Adipocyte (in vitro differentiated cells): Measurements from ENCODE around the gene TRIP6.

Experiments
- DNase-seq: peaks from one replicate; pipeline ENCODE4 v3.0.0-alpha.2; 2015; ENCODE audit warnings: low read depth
- H3K27me3 ChIP-seq: replicated peaks from 2 replicates; pipeline ENCODE4 v1.7.0; 2013; ENCODE audit warnings: mild to moderate bottlenecking, low read length, moderate library complexity; ENCODE audit not compliant: control insufficient read depth, insufficient read depth
- H3K36me3 ChIP-seq: 2 replicates; pipeline ENCODE4 v1.7.0; 2013; ENCODE audit warnings: low read length, mild to moderate bottlenecking, moderate library complexity; ENCODE audit not compliant: control insufficient read depth, insufficient read depth, severe bottlenecking
- H3K4me1 ChIP-seq: 2 replicates; pipeline ENCODE4 v1.7.0; 2013; ENCODE audit warnings: mild to moderate bottlenecking, low read length, moderate library complexity; ENCODE audit not compliant: control insufficient read depth, insufficient read depth
- H3K4me3 ChIP-seq: 2 replicates; pipeline ENCODE4 v1.7.0; 2013; ENCODE audit warnings: mild to moderate bottlenecking, low read length, moderate library complexity
- H3K9ac ChIP-seq: 2 replicates; pipeline ENCODE4 v1.7.0; 2013; ENCODE audit warnings: mild to moderate bottlenecking, low read length, moderate library complexity
- H3K9me3 ChIP-seq: 2 replicates; pipeline ENCODE4 v1.7.0; 2013; ENCODE audit warnings: mild to moderate bottlenecking, low read length, moderate library complexity; ENCODE audit not compliant: control insufficient read depth

TRIP6 gene

DNA sequence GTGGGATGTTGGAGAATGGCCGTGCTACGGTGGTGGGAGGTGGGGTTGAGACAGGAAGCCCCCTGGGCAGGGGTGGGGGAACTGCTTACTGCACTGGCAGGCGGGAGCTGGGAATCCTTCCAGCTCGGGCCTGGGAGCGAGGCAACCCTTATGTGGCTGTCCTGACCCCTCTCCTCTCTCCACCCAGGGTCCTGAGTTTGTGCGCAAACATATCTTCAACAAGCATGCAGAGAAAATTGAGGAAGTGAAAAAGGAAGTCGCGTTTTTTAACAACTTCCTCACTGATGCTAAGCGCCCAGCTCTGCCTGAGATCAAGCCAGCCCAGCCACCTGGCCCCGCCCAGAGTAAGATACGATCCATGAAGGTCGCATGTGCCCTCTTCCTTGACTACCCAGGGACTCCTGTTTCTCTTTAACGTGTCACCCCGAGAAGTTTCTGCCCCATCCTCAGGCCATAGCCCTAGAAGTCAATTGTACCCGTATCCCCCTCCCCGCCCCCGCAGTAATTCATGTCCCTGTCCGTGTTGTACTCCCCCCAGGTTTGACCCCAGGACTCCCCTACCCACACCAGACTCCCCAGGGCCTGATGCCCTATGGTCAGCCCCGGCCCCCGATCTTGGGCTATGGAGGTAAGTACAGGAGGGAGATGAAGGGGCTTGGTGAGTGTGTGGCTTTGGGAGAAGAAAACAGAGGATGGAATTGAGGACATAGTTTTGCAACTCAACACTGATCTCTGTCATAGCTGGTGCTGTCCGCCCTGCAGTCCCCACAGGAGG lies 20.5 kb downstream of the TRIP6 start:
- peaks cover 60% of the 10 kb centered on the region for H3K36me3 ChIP-seq
- DNase-seq = no peak

DNA sequence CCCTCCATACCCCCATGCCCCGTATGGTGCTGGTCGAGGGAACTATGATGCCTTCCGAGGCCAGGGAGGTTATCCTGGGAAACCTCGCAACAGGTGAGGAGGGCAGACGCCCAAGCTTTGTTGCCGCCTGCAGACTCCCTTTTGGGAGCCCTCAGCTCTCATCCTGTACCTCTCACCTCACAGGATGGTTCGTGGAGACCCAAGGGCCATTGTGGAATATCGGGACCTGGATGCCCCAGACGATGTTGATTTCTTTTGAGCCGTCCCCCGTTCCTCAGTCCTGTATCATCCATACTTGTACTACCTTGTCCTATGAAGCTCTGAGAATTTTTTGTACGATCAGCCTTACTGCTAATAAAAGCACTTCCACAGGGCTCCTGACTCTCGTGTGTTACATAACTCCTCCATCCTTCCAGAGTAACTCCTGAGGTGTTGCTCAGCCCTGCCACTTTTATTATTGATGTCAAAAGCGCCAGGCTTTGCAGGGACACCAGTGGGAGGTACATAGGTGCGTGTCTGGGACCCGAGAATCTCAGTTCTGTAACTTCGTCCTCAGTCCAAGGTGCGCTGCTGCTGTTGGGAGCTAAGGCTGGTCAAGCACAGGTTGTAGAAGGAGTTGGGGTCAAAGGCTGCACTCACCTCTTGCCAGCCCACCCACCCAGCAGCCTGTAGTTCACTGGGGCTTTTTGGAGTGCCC lies 21.3 kb downstream of the TRIP6 start:
- H3K9ac ChIP-seq = peak overlapping the region; percentile 96
- DNase-seq = no peak
- peaks cover 37% of the 10 kb centered on the region for H3K4me1 ChIP-seq
- no peaks in the 10 kb centered on the region for H3K9me3 ChIP-seq
- peak overlapping the region; percentile 83 for H3K4me3 ChIP-seq
- no peaks in the 10 kb centered on the region for H3K27me3 ChIP-seq
- peaks cover 57% of the 10 kb centered on the region for H3K36me3 ChIP-seq

More for the DNA sequence above, 20.5 kb downstream of the TRIP6 start:
- Histone ChIP-seq H3K9ac (peak overlapping the region; percentile 96), H3K4me3 (peak overlapping the region; percentile 83), H3K4me1 (peaks cover 32% of the 10 kb centered on the region), H3K9me3 (no peaks in the 10 kb centered on the region), H3K27me3 (no peaks in the 10 kb centered on the region)

DNA sequence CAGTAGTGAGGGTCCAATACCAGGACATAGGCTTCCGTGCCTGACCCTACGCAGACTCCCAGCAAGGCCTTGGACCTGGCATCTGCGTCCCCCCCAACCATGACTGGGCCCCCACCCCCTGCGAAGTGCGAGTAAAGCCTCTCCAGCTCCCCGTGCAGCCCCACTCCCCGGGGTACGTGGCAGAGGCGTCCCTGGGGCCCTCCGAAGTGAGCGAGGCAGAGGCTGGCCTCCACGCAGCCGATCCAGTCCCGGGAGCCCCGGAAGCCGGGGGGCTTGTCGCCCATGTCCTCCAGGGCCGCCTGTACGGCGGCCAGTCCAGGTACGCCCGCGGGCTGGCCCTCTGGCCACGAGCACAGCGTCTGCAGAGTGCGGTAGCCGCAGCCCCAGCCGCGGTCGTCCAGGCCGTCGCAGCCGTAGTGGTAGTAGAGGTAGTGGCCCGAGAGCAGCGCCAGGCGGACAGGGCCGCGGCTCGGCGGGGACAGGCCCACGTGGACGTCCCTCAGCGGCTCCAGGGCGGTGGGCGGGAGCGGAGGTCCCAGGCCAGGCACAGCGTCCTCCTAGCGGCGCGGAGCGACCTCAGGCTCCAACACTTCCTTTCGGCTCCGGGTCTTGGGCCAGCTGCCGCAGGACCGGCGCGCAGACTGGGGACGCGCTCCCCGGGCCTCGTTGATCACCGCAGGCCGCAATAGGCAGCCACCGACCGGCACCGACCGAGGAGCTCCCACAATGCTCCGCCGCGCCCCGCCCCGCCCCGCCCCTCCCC lies 22.0 kb downstream of the TRIP6 start, which contains the start of gene UFSP1:
UFSP1 (minus strand) TSS at position 728 of the 763 bp plus-strand sequence; CDS start at position 284, 444 bp downstream.
- Histone ChIP-seq H3K9ac (peak within 1 kb of the TSS; percentile 96), H3K4me1 (peaks cover 39% of the 10 kb centered on the region), H3K27me3 (no peaks in the 10 kb centered on the region), H3K36me3 (peaks cover 50% of the 10 kb centered on the region), H3K4me3 (peak within 1 kb of the TSS; percentile 83), H3K9me3 (no peaks in the 10 kb centered on the region)
- no peak for DNase-seq

DNA sequence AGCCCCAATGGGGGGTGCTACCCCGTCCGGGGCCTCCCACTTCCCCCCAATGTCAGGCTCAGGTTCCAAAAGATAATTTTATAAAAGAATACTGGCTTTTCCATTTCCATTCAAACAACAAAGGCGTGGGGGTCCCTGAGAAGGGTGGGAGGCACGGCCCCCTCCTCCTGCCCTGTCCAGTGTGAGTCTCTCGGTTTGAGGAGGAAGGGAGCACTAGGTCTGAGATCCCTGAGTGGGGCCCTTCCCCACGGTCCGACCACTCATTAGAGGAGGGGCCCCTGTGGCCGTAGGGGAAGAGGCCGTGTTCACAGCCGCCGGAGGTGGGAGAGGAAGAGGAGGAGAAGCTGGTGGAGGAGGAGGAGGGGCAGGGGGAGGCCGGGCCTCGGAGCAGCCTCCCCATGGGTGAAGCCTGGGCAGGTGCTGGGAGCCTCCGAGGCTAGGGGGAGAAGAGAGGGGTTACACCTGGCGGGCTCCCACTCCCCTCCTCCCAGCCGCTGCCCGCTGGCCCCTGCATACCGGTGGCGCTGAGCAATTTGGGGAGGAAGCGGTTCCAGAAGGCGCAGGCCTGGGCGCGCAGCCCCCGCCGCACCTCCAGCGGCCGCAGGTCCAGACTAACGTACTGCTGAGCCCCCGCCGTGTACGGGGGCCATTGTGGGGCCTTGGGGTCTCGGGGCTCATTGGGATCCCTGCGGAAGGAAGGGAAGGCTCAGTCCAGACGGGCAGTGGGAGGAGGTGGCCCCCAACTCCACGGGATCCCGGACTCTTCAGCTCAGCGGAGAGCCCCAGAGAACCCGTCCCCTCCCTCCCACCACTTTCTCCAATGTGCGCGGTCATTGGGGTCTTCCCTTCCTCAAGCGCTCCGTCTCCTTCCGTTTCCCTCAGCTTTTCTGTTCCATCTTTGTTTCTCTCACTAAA lies 23.7 kb downstream of the TRIP6 start:
- Histone ChIP-seq H3K4me3 (peak overlapping the region; percentile 81), H3K4me1 (peaks cover 39% of the 10 kb centered on the region), H3K9me3 (no peaks in the 10 kb centered on the region), H3K9ac (peak overlapping the region; percentile 91), H3K36me3 (peaks cover 34% of the 10 kb centered on the region), H3K27me3 (peaks cover under 1% of the 10 kb centered on the region)
- DNase-seq = peak; percentile 18

GRCh38 chr7:100891568-100892247 lies 24.5 kb downstream of the TRIP6 start:
- Histone ChIP-seq H3K36me3 (peaks cover 26% of the 10 kb centered on the region), H3K27me3 (peaks cover 6% of the 10 kb centered on the region), H3K9ac (peak overlapping the region; percentile 91), H3K4me3 (peak overlapping the region; percentile 81), H3K9me3 (no peaks in the 10 kb centered on the region), H3K4me1 (peaks cover 39% of the 10 kb centered on the region)
- DNase-seq = no peak

GRCh38 chr7:100892364-100893317 lies 25.5 kb downstream of the TRIP6 start:
- DNase-seq = no peak
- Histone ChIP-seq H3K27me3 (peaks cover 10% of the 10 kb centered on the region), H3K36me3 (peaks cover 17% of the 10 kb centered on the region), H3K4me3 (peak overlapping the region; percentile 81), H3K4me1 (peaks cover 39% of the 10 kb centered on the region), H3K9ac (peak overlapping the region; percentile 91), H3K9me3 (no peaks in the 10 kb centered on the region)

DNA sequence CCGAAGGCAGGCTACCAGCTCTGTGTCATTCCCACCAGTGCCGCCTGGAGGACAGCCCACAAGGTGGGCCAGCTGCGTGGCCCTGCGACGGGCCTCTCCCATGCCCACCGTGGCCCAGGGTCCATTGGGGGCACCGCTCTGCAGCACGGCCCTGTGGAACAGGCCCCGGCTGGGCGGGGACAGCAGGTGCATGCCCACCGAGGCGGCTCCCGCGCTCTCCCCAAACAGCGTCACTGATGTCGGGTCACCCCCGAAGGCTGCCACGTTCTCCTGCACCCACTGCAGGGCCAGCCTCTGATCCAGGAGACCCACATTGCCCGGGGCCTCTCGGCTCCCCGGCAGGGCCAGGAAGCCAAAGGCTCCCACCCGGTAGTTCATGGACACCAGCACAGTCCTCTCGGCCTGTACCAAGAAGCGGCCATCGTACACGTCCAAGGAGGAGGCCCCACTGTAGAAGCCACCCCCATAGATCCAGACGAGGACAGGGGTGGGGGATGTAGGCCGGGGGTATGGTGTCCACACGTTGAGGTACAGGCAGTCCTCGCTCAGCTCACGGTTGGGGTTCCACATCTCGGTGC lies 26.2 kb downstream of the TRIP6 start:
- H3K4me1 ChIP-seq = peaks cover 31% of the 10 kb centered on the region
- peak overlapping the region; percentile 81 for H3K4me3 ChIP-seq
- peaks cover 15% of the 10 kb centered on the region for H3K27me3 ChIP-seq
- peak overlapping the region; percentile 91 for H3K9ac ChIP-seq
- H3K36me3 ChIP-seq = peaks cover 9% of the 10 kb centered on the region
- DNase-seq = no peak
- no peaks in the 10 kb centered on the region for H3K9me3 ChIP-seq

DNA sequence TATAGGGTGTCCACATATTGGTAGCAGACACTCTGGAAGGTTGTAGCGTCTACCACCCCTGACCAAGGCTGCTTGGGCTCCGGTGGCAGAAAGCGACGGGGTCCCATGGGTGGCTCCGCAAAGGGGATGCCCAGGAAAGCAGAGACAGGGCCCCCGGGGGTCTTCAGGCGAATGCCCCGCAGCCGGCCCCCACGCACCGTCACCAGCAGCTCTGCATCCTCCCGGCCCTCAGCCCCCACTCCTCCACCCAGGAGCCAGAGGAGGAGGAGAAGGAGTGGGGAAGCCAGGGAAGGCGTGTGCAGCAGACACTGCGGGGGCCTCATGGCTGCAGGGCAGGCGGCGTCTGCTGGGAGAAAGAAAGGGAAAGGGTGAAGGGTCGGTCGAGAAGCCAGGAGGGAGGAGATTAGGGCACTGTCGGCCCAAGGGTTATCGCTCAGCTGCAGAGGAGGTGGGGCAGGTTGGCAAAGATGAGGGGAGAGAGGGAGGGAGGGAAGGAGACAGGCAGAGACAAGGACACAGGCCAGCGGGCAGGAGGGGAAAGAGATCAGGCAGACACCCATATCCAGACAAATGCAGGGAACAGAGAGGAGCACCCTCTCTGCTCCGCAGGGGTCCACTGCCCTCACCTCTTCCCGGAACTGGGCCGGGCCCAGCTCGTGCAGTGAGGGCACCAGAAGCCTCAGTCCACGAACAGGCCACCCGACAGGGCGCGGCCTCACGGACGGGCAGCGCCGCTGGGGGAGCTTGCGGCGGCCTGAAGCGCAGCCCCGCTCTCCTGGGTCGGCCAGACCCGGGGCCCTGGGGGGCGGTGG lies 26.9 kb downstream of the TRIP6 start:
- Histone ChIP-seq H3K4me1 (peaks cover 24% of the 10 kb centered on the region), H3K9ac (peak overlapping the region; percentile 91), H3K4me3 (peak overlapping the region; percentile 81), H3K36me3 (peaks cover 5% of the 10 kb centered on the region), H3K9me3 (no peaks in the 10 kb centered on the region), H3K27me3 (peaks cover 15% of the 10 kb centered on the region)
- no peak for DNase-seq
